HFFc6 (cell line): ENCODE data around the gene NR1H4. TPM values are rescaled to one million over a fixed set of nuclear protein-coding genes. Genes with fewer than 3 reads are reported as not detected.

Experiments used
- DNase-seq: peaks from one replicate; pipeline ENCODE4 v3.0.0-alpha.2; 2018
- H3K27ac Mint-ChIP-seq: 2 replicates; pipeline ENCODE4 v1.8.0; 2020; ENCODE audit warnings: mild to moderate bottlenecking, mixed read lengths
- H3K27me3 Mint-ChIP-seq: 2 replicates; pipeline ENCODE4 v1.8.0; 2021; ENCODE audit warnings: mild to moderate bottlenecking, moderate library complexity, mixed read lengths; ENCODE audit not compliant: insufficient read depth
- H3K36me3 Mint-ChIP-seq: 2 replicates; pipeline ENCODE4 v1.8.0; 2021; ENCODE audit warnings: low read depth, mixed read lengths
- H3K4me1 Mint-ChIP-seq: 2 replicates; pipeline ENCODE4 v1.8.0; 2020; ENCODE audit warnings: low read depth, mixed read lengths
- H3K4me3 Mint-ChIP-seq: 2 replicates; pipeline ENCODE4 v1.8.0; 2020; ENCODE audit warnings: mild to moderate bottlenecking, moderate library complexity, mixed read lengths
- H3K9me3 Mint-ChIP-seq: 2 replicates; pipeline ENCODE4 v1.8.0; 2020; ENCODE audit warnings: mild to moderate bottlenecking, mixed read lengths
- CTCF ChIP-seq: fragments of 200-600 bp; sonication (generic); IDR thresholded peaks from 2 replicates; pipeline ENCODE4 v1.5.0; 2021; ENCODE audit warnings: antibody characterized with exemption, mild to moderate bottlenecking
- total RNA-seq, 6 experiments: library from RNA; stranded (reverse); fragmentation: NEBNext Ultra II Directional; extraction: Animal tissue kit (Norgen Biotek cat#: 25700); gene quantifications; 2 replicates in 1 of 6; 3 replicates in 5 of 6; pipeline ENCODE4 v1.2.3, GENCODE V29; 2021

The NR1H4 gene
- total RNA-seq, 6 experiments from 2014 or later = not detected

- peaks cover 24% of the 10 kb centered on the region for H3K36me3 Mint-ChIP-seq
- no peaks in the 10 kb centered on the region for H3K27me3 Mint-ChIP-seq
- no peak for TF ChIP-seq CTCF
- no peak overlapping the region; the same call in 1 of the 2 replicates for H3K27ac Mint-ChIP-seq
- H3K4me1 Mint-ChIP-seq = peaks cover 17% of the 10 kb centered on the region
- no peak overlapping the region for H3K4me3 Mint-ChIP-seq
- DNase-seq = no peak
- no peaks in the 10 kb centered on the region for H3K9me3 Mint-ChIP-seq
Observed at GRCh38 chr12:100608776-100609175, 135.1 kb downstream of the NR1H4 start.

GRCh38 chr12:100610666-100611430 is 137.2 kb downstream of the NR1H4 start:
- Mint-ChIP-seq H3K27ac (peak overlapping the region; percentile 40), H3K4me1 (peaks cover 17% of the 10 kb centered on the region), H3K4me3 (no peak overlapping the region), H3K9me3 (no peaks in the 10 kb centered on the region), H3K27me3 (no peaks in the 10 kb centered on the region; the same call in 1 of the 2 replicates), H3K36me3 (peaks cover 28% of the 10 kb centered on the region)
- no peak for TF ChIP-seq CTCF
- peak; percentile 26 for DNase-seq

GRCh38 chr12:100612606-100613005 is 138.9 kb downstream of the NR1H4 start:
- TF ChIP-seq CTCF = no peak
- DNase-seq = no peak
- H3K4me1 Mint-ChIP-seq = peaks cover 17% of the 10 kb centered on the region
- no peak overlapping the region for H3K4me3 Mint-ChIP-seq
- H3K27ac Mint-ChIP-seq = no peak overlapping the region
- H3K36me3 Mint-ChIP-seq = peaks cover 13% of the 10 kb centered on the region
- no peaks in the 10 kb centered on the region; the same call in 1 of the 2 replicates for H3K27me3 Mint-ChIP-seq
- no peaks in the 10 kb centered on the region for H3K9me3 Mint-ChIP-seq

Other genes starting within 250 kb of the NR1H4 start
- gene DEPDC4, start 206.8 kb upstream of the NR1H4 start, total RNA-seq = 1 to 10 TPM in 5 of 6 experiments, under 1 TPM in 1; 0.73 to 1.5 (median 1.3) TPM
- 10 to 100 TPM; 40.0 to 46.7 (median 40.8) TPM for gene SCYL2, start 206.7 kb upstream of the NR1H4 start, total RNA-seq
- gene SLC17A8, start 116.8 kb upstream of the NR1H4 start, total RNA-seq = not detected
- gene GAS2L3, start 99.8 kb downstream of the NR1H4 start, total RNA-seq = 10 to 100 TPM; 10.0 to 25.2 (median 22.8) TPM